Type B pancreatic cell (in vitro differentiated cells): ENCODE results near the gene TBC1D21. TPM values are rescaled to one million over a fixed set of nuclear protein-coding genes. Genes with fewer than 3 reads are reported as not detected.

Experiments used
- DNase-seq: peaks from one replicate; pipeline ENCODE4 v3.0.0; 2021; ENCODE audit warnings: mixed read lengths; ENCODE audit not compliant: unreplicated experiment; ENCODE audit errors: extremely low spot score
- H3K27ac Mint-ChIP-seq: 2 replicates; pipeline ENCODE4 v1.8.0; 2021; ENCODE audit warnings: mild to moderate bottlenecking, mixed read lengths
- H3K27me3 Mint-ChIP-seq: 2 replicates; pipeline ENCODE4 v1.8.0; 2021; ENCODE audit warnings: mixed read lengths
- H3K36me3 Mint-ChIP-seq: 2 replicates; pipeline ENCODE4 v1.8.0; 2021; ENCODE audit warnings: mixed read lengths
- H3K4me1 Mint-ChIP-seq: one replicate; pipeline ENCODE4 v1.8.0; 2021; ENCODE audit warnings: mixed read lengths; ENCODE audit not compliant: unreplicated experiment
- H3K4me3 Mint-ChIP-seq: 2 replicates; pipeline ENCODE4 v1.8.0; 2021; ENCODE audit warnings: mild to moderate bottlenecking, mixed read lengths
- H3K9me3 Mint-ChIP-seq: 2 replicates; pipeline ENCODE4 v1.8.0; 2021; ENCODE audit warnings: mixed read lengths
- CTCF ChIP-seq: fragments of 200-600 bp; sonication (generic); conservative IDR thresholded peaks from 2 replicates; pipeline ENCODE4 v1.5.0; 2021; ENCODE audit warnings: antibody characterized with exemption, mild to moderate bottlenecking
- total RNA-seq: library from RNA; stranded (reverse); gene quantifications from 2 replicates; pipeline ENCODE4 v1.2.1, GENCODE V29; 2021; ENCODE audit warnings: low replicate concordance

The TBC1D21 gene
- total RNA-seq, 1 donor from 2014 or later: not detected

- DNase-seq: no peak
- no peak for TF ChIP-seq CTCF
- peaks cover 5% of the 10 kb centered on the region for H3K36me3 Mint-ChIP-seq
- peak overlapping the region; percentile 41 for H3K4me3 Mint-ChIP-seq
- H3K9me3 Mint-ChIP-seq: peaks cover 5% of the 10 kb centered on the region
- H3K4me1 Mint-ChIP-seq: peaks cover 44% of the 10 kb centered on the region
- H3K27me3 Mint-ChIP-seq: peaks cover 6% of the 10 kb centered on the region
- H3K27ac Mint-ChIP-seq: peak overlapping the region; percentile 25
Observed at GRCh38 chr15:73923156-73923487, 49.8 kb downstream of the TBC1D21 start.

GRCh38 chr15:73923488-73924164 lies 50.3 kb downstream of the TBC1D21 start:
- no peak for TF ChIP-seq CTCF
- H3K4me1 Mint-ChIP-seq: peaks cover 46% of the 10 kb centered on the region

DNA sequence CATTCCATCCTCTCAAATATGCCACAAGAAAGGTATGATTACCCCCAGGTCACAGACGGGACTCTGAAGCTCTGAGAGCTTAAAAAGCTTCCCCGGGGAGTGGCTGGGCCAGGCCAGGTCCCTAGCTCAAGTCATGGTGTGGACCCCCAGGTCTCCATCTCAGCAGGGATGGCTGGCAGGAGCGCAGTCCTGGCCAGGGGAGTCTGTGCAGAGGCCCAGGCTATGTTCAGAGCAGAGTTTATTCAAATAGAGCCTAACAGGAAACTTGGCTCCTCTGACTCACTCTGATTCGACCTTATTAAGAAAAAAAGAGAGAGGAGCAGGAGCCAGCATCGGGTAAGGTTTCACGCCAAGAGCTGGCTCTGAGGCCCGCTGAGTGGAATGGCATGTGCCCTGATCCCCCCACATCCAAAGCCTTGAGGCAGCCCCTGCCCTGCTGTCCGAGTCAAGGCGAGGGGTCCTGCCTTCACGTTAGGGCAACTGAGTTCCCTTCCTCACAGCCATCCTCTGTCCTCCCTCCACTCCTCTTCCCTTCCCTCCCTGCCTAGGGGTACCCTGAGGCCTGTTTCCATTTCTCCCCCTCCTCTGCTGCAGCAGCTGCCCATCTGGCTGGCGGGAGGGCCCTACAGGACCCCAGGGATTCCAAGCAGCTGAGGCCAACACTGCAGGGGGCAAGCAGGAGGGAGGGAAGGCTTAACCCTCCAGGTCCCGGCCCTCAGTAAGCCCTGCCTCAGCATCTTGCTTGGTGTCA lies 51.0 kb downstream of the TBC1D21 start:
- H3K36me3 Mint-ChIP-seq: no peaks in the 10 kb centered on the region
- H3K27ac Mint-ChIP-seq: no peak overlapping the region
- peak overlapping the region; percentile 9 for H3K4me3 Mint-ChIP-seq
- peaks cover 9% of the 10 kb centered on the region for H3K27me3 Mint-ChIP-seq
- H3K9me3 Mint-ChIP-seq: no peaks in the 10 kb centered on the region
- no peak for TF ChIP-seq CTCF
- peaks cover 46% of the 10 kb centered on the region for H3K4me1 Mint-ChIP-seq
- DNase-seq: no peak

More at GRCh38 chr15:73923488-73924164, 50.3 kb downstream of the TBC1D21 start:
- H3K27me3 Mint-ChIP-seq: peaks cover 9% of the 10 kb centered on the region
- peaks cover 3% of the 10 kb centered on the region for H3K36me3 Mint-ChIP-seq
- DNase-seq: no peak
- peak overlapping the region; percentile 25 for H3K27ac Mint-ChIP-seq
- peak overlapping the region; percentile 41 for H3K4me3 Mint-ChIP-seq
- peaks cover 3% of the 10 kb centered on the region for H3K9me3 Mint-ChIP-seq

DNA sequence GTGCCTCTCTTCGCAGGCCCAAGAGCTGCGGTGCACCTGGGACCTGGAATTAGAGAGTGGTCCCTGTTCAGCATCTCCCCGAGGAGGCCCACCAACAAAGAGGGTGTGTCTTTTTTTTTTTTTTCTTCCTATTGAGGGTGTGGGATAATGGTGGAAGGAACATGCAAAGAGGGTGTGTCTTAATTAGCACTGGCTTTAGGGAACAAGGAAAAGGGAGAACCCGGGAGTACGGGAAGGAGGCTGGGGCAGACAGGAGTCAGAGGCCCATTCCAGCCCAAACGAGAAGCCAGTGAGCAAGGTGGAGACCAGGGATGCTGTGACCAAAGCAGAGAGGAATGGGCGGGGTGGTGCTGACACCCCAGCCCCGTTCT lies 52.5 kb downstream of the TBC1D21 start:
- Mint-ChIP-seq H3K27ac (no peak overlapping the region), H3K27me3 (peaks cover 9% of the 10 kb centered on the region), H3K4me3 (peak overlapping the region; percentile 79), H3K9me3 (no peaks in the 10 kb centered on the region), H3K4me1 (peaks cover 40% of the 10 kb centered on the region), H3K36me3 (no peaks in the 10 kb centered on the region)
- no peak for TF ChIP-seq CTCF
- DNase-seq: no peak

GRCh38 chr15:73926219-73927002 lies 53.0 kb downstream of the TBC1D21 start, which contains the start of gene LOXL1:
LOXL1 (plus strand) TSS chr15:73926462; CDS start chr15:73926784, 322 bp downstream.
- H3K27ac Mint-ChIP-seq: no peak within 1 kb of the TSS

More at GRCh38 chr15:73926219-73927002, 53.0 kb downstream of the TBC1D21 start, which contains the start of gene LOXL1:
- Mint-ChIP-seq H3K9me3 (no peaks in the 10 kb centered on the region), H3K27me3 (peaks cover 14% of the 10 kb centered on the region), H3K4me3 (peak within 1 kb of the TSS; percentile 79), H3K4me1 (peaks cover 37% of the 10 kb centered on the region), H3K36me3 (no peaks in the 10 kb centered on the region)
- DNase-seq: no peak
- no peak for TF ChIP-seq CTCF
